IPS DF 6.9 (cell line): Measurements from ENCODE around the gene C2CD3.
"Not testable (repeated sequence)": the region's sequence is repeated elsewhere in the genome, so short reads cannot be mapped to it uniquely, and the experiment has no call there.

Experiments used
- DNase-seq: peaks from one replicate; pipeline ENCODE4 v3.0.0-alpha.2; 2013; ENCODE audit warnings: low read depth, low spot score
- H3K27ac ChIP-seq: one replicate; pipeline ENCODE4 v1.5.1; 2013; ENCODE audit warnings: low read length, control low read depth
- H3K27me3 ChIP-seq: 2 replicates; pipeline ENCODE4 v1.6.1; 2013; ENCODE audit warnings: mild to moderate bottlenecking, low read length; ENCODE audit not compliant: control insufficient read depth, insufficient read depth
- H3K36me3 ChIP-seq: 2 replicates; pipeline ENCODE4 v1.6.1; 2013; ENCODE audit warnings: low read length; ENCODE audit not compliant: control insufficient read depth, insufficient read depth
- H3K4me1 ChIP-seq: 2 replicates; pipeline ENCODE4 v1.6.1; 2013; ENCODE audit warnings: low read length; ENCODE audit not compliant: control insufficient read depth, insufficient read depth
- H3K4me3 ChIP-seq: 2 replicates; pipeline ENCODE4 v1.5.1; 2013; ENCODE audit warnings: mild to moderate bottlenecking, low read length
- H3K9me3 ChIP-seq: 2 replicates; pipeline ENCODE4 v1.6.1; 2013; ENCODE audit warnings: low read length, inconsistent platforms; ENCODE audit not compliant: control insufficient read depth, insufficient read depth
- WGBS: extraction: QIAGEN DNeasy Blood & Tissue Kit; methylation state at CpG from one replicate; pipeline ENCODE4 v1.1.7; 2013; ENCODE audit warnings: mixed read lengths, missing lambda C conversion rate; ENCODE audit not compliant: insufficient read length, insufficient coverage; 5-methylcytosine and 5-hydroxymethylcytosine counted together

Gene C2CD3

DNA sequence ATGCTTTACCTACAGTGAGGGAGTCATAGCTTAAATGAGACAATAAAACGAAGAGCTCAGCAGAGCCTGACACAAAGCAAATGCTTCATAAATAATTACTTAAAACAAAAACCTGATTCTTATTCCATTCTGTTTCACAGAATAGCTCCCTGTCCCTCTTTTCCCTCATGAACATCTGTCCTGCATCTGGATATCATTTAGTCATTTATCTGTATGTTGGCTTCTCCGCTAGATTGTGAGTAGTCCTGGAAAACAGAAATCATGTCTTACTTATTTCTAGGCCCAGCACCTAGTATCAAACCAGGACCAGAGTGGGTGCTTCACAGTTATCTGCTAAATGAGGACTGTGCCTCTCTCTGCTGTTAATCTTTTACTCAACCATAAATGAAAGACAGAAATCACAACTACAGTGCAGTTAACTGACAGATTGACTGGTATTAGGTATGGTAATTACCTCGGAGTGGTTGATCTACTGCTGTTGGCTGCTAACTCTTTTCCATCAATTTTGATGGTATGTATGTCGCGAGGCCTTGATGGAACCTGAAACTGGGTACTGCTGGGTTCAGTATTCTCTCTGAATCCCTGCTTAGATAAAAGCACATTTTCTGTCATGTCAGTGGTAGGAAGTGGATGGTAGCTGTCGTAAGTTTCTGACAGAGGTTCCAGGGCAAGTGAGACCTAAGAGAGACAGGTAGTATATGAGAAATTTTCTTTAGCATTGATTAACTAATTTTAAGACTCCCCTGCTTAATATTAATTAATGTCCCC is 31.5 kb downstream of the C2CD3 start:
- H3K27me3 ChIP-seq, result no peaks in the 10 kb centered on the region
- DNase-seq, result no peak
- no peak overlapping the region for H3K4me3 ChIP-seq
- H3K9me3 ChIP-seq, result no peaks in the 10 kb centered on the region
- no CpG with 5 or more reads among the region's 6 CpGs for WGBS
- no peaks in the 10 kb centered on the region; the same call in 1 of the 2 replicates for H3K4me1 ChIP-seq
- H3K27ac ChIP-seq, result no peak overlapping the region
- no peaks in the 10 kb centered on the region; the same call in 1 of the 2 replicates for H3K36me3 ChIP-seq

DNA sequence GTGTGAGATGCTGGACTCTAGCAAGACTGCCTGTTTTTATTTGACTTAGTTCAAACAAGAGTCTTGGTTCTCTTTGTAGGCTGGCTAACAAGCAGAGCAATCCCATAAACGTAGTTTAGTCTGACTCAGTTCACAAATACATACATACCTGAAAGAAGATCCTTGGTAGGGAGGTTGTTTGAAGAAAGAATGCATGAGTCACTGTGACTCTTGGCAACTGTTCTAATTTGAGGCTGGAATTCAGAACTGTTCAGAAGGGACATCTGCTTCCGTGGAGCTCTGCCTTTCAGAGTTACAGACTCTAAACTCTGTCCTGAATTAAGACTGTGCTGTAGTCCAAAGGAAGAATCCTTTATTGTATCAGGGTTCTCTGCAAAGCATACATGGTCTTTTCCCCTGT is 32.2 kb downstream of the C2CD3 start:
- no peak for DNase-seq
- Histone ChIP-seq H3K27ac (no peak overlapping the region), H3K9me3 (no peaks in the 10 kb centered on the region), H3K4me1 (no peaks in the 10 kb centered on the region; the same call in 1 of the 2 replicates), H3K4me3 (no peak overlapping the region), H3K27me3 (no peaks in the 10 kb centered on the region), H3K36me3 (no peaks in the 10 kb centered on the region; the same call in 1 of the 2 replicates)
- WGBS, result no CpG with 5 or more reads among the region's 2 CpGs

DNA sequence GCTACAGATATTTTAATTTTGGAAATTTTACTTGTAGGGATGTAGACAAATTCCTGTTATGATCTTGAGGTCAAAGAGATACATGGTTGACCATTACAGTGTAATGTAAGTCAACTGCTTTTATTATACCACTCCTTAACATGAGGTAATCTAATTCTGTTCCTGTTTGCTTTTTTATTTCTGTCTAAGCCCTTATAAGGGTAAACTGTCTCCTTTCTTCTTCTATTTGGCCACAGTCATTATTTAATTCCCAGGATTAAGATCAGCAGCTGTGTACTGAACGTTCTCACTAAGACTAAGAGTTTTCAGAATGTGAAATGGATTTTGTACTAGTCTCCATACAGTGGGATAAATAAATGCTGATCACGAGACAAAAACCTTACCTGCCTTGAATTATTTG is 32.8 kb downstream of the C2CD3 start:
- WGBS, result no CpG with 5 or more reads among the region's 2 CpGs
- H3K36me3 ChIP-seq, result no peaks in the 10 kb centered on the region; the same call in 1 of the 2 replicates
- no peaks in the 10 kb centered on the region; the same call in 1 of the 2 replicates for H3K4me1 ChIP-seq
- no peak overlapping the region for H3K27ac ChIP-seq
- no peaks in the 10 kb centered on the region for H3K9me3 ChIP-seq
- no peak for DNase-seq
- no peaks in the 10 kb centered on the region for H3K27me3 ChIP-seq
- no peak overlapping the region for H3K4me3 ChIP-seq

DNA sequence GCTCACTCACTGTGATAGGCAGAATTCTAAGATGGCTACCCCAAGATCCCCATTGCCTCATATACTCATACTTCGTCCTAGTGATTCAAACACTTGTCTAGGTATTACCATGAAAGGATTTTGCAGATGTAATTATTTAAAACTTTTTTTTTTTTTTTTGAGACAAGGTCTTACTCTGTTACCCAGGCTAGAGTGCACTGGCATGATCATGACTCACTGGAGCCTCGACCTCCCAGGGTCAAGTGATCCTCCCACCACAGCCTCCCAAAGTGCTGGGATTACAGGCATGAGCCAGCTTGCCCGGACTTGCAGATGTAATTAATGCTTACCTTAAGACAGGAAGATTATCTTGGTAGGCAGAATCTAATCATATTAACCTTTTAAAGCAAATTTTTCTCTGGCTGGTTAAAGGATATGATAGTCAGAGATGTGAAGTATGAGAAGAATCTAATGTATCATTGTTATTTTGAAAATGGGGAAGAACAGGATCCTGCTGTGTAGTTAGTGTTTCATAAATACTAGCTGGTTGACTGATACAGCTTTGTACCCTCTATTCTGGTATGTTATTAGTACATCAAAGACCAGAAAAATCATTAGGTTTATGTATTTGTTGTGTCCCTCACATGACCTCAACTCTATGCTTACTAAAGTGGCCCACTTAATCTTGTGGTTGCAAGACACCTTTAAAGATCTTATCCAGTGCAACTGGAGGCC is 35.5 kb downstream of the C2CD3 start:
- no peaks in the 10 kb centered on the region for H3K4me1 ChIP-seq
- H3K27ac ChIP-seq, result no peak overlapping the region
- no peaks in the 10 kb centered on the region; the same call in 1 of the 2 replicates for H3K36me3 ChIP-seq

GRCh38 chr11:74134661-74135060 is 36.1 kb downstream of the C2CD3 start:
- Histone ChIP-seq H3K4me1 (no peaks in the 10 kb centered on the region), H3K27me3 (no peaks in the 10 kb centered on the region), H3K36me3 (no peaks in the 10 kb centered on the region; the same call in 1 of the 2 replicates), H3K27ac (no peak overlapping the region), H3K9me3 (no peaks in the 10 kb centered on the region), H3K4me3 (no peak overlapping the region)
- no CpG with 5 or more reads among the region's 3 CpGs for WGBS
- DNase-seq, result no peak

More for the DNA sequence above, 35.5 kb downstream of the C2CD3 start:
- DNase-seq, result no peak
- Histone ChIP-seq H3K9me3 (no peaks in the 10 kb centered on the region), H3K27me3 (no peaks in the 10 kb centered on the region), H3K4me3 (no peak overlapping the region)
- no CpG with 5 or more reads among the region's 3 CpGs for WGBS

- Histone ChIP-seq H3K27me3 (no peaks in the 10 kb centered on the region), H3K4me1 (no peaks in the 10 kb centered on the region), H3K9me3 (no peaks in the 10 kb centered on the region), H3K36me3 (no peaks in the 10 kb centered on the region; the same call in 1 of the 2 replicates), H3K27ac (no peak overlapping the region), H3K4me3 (no peak overlapping the region)
- no peak for DNase-seq
- no CpG with 5 or more reads among the region's 3 CpGs for WGBS
These were observed 37.4 kb downstream of the C2CD3 start for GRCh38 chr11:74133436-74133835.

DNA sequence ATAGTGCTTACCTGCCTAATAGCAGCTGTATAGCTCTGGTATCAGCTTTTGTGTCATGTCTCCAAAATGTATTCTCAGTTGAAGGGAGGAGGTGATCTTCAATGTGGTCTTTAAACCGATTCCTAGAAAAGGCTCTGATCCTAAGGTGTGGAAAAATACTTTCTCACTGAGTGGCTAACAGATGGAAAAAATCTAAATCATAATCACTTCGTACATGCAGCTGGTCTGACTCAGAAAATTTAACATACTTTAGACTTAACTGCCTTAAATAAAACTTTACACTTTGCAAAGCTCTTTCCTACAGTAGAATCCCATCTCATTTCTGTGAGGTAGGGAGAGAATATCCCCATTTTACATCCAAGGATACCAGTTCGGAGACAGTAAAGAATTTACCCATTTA is 38.0 kb downstream of the C2CD3 start:
- Histone ChIP-seq H3K27me3 (no peaks in the 10 kb centered on the region), H3K4me3 (no peak overlapping the region), H3K9me3 (no peaks in the 10 kb centered on the region), H3K27ac (no peak overlapping the region), H3K36me3 (no peaks in the 10 kb centered on the region; the same call in 1 of the 2 replicates), H3K4me1 (no peaks in the 10 kb centered on the region)
- DNase-seq, result no peak
- no CpG with 5 or more reads among the region's 3 CpGs for WGBS

DNA sequence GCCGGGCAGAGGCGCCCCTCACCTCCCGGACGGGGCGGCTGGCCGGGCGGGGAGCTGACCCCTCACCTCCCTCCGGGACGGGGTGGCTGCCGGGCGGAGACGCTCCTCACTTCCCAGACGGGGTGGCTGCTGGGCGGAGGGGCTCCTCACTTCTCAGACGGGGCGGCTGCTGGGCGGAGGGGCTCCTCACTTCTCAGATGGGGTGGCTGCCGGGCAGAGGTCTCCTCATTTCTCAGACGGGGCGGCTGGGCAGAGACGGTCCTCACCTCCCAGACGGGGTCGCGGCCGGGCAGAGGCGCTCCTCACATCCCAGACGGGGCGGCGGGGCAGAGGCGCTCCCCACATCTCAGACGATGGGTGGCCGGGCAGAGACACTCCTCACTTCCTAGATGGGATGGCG is 41.7 kb downstream of the C2CD3 start:
- no CpG with 5 or more reads among the region's 33 CpGs for WGBS
- H3K36me3 ChIP-seq, H3K4me1 ChIP-seq, H3K27me3 ChIP-seq, DNase-seq, H3K9me3 ChIP-seq, H3K27ac ChIP-seq, H3K4me3 ChIP-seq: not testable (repeated sequence)

GRCh38 chr11:74123008-74123448 is 47.8 kb downstream of the C2CD3 start:
- Histone ChIP-seq H3K4me1 (no peaks in the 10 kb centered on the region), H3K27ac (no peak overlapping the region), H3K9me3 (no peaks in the 10 kb centered on the region), H3K4me3 (no peak overlapping the region), H3K27me3 (no peaks in the 10 kb centered on the region), H3K36me3 (no peaks in the 10 kb centered on the region)
- DNase-seq, result no peak

DNA sequence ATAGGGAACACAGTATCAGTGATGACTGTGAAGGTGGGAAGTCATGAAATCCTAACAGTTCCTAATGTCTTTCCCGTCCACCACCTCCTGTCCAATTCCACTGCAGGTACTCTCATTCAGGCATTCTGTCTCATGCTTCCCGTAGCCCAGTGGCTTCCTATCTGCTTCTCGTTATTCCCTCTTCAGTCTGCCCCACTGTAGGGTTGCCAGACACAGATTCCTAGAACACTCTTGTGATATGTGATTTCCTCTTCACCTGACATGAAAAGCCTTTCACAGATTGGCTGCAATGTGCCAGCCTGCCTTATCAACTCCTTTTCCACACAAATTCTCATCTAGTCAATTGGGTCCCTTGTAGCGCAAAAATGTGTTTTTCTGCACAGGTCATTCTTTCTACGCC is 49.0 kb downstream of the C2CD3 start:
- H3K27ac ChIP-seq, result no peak overlapping the region
- no peaks in the 10 kb centered on the region for H3K9me3 ChIP-seq
- no peak for DNase-seq

More for the DNA sequence above, 49.0 kb downstream of the C2CD3 start:
- no peaks in the 10 kb centered on the region for H3K27me3 ChIP-seq
- no CpG with 5 or more reads among the region's 5 CpGs for WGBS
- no peaks in the 10 kb centered on the region for H3K36me3 ChIP-seq
- no peak overlapping the region for H3K4me3 ChIP-seq
- no peaks in the 10 kb centered on the region for H3K4me1 ChIP-seq
